GM23338 (cell line): ENCODE results near the gene ADAMTS13. TPM values are rescaled to one million over a fixed set of nuclear protein-coding genes. Genes with fewer than 3 reads are reported as not detected.

ENCODE experiments used
- ATAC-seq: fragments of 200-7000 bp; cut with Tn5 transposase; 3 replicates; pipeline ENCODE4 v1.9.1; 2020
- DNase-seq: peaks from one replicate; pipeline ENCODE4 v3.0.0-alpha.2; 2015; ENCODE audit warnings: low spot score
- H2AFZ ChIP-seq: fragments of 200-600 bp; sonication (generic); 2 replicates; pipeline ENCODE4 v1.8.0; 2016; ENCODE audit warnings: antibody characterized with exemption, mild to moderate bottlenecking, moderate library complexity
- H3F3A ChIP-seq: fragments of 200-600 bp; sonication (generic); replicated peaks from 2 replicates; pipeline ENCODE4 v1.8.0; 2017; ENCODE audit warnings: antibody characterized with exemption, mixed run types, low read depth
- H3K27ac ChIP-seq: fragments of 200-600 bp; sonication (generic); 2 replicates; pipeline ENCODE4 v1.6.1; 2016; ENCODE audit warnings: low read depth
- H3K27me3 ChIP-seq: fragments of 200-600 bp; sonication (generic); 2 replicates; pipeline ENCODE4 v1.8.0; 2016; ENCODE audit warnings: mild to moderate bottlenecking, mixed run types, moderate library complexity; ENCODE audit not compliant: insufficient read depth
- H3K36me3 ChIP-seq: fragments of 200-600 bp; sonication (generic); 2 replicates; pipeline ENCODE4 v1.8.0; 2016; ENCODE audit warnings: mild to moderate bottlenecking; ENCODE audit not compliant: insufficient read depth
- H3K4me1 ChIP-seq: fragments of 200-600 bp; sonication (generic); 2 replicates; pipeline ENCODE4 v1.8.0; 2016; ENCODE audit warnings: mild to moderate bottlenecking, moderate library complexity; ENCODE audit not compliant: insufficient read depth
- H3K4me2 ChIP-seq: fragments of 200-600 bp; sonication (generic); 2 replicates; pipeline ENCODE4 v1.7.1; 2017; ENCODE audit warnings: mixed run types
- H3K4me3 ChIP-seq: fragments of 200-600 bp; sonication (generic); 2 replicates; pipeline ENCODE4 v1.6.1; 2016; ENCODE audit warnings: mixed run types
- H3K79me2 ChIP-seq: fragments of 200-600 bp; sonication (generic); replicated peaks from 2 replicates; pipeline ENCODE4 v1.8.0; 2017; ENCODE audit warnings: mild to moderate bottlenecking; ENCODE audit not compliant: insufficient read depth
- H3K9me2 ChIP-seq: fragments of 200-600 bp; sonication (generic); 2 replicates; pipeline ENCODE4 v1.8.0; 2017; ENCODE audit not compliant: insufficient read depth
- H4K20me1 ChIP-seq: fragments of 200-600 bp; sonication (generic); replicated peaks from 2 replicates; pipeline ENCODE4 v1.8.0; 2017; ENCODE audit warnings: mild to moderate bottlenecking; ENCODE audit not compliant: insufficient read depth
- H3K27ac Mint-ChIP-seq: 2 replicates; pipeline ENCODE4 v1.8.0; 2020; ENCODE audit warnings: inconsistent platforms, mild to moderate bottlenecking, moderate library complexity, mixed read lengths
- H3K27me3 Mint-ChIP-seq: 3 replicates; pipeline ENCODE4 v1.8.0; 2022; ENCODE audit warnings: low read depth, mild to moderate bottlenecking, moderate library complexity, mixed read lengths, inconsistent platforms; ENCODE audit not compliant: insufficient read depth, poor library complexity
- H3K36me3 Mint-ChIP-seq: 3 replicates; pipeline ENCODE4 v1.8.0; 2021; ENCODE audit warnings: low read depth, mild to moderate bottlenecking, inconsistent platforms, moderate library complexity, mixed read lengths
- H3K4me1 Mint-ChIP-seq: 3 replicates; pipeline ENCODE4 v1.8.0; 2020; ENCODE audit warnings: mild to moderate bottlenecking, inconsistent platforms, mixed read lengths
- H3K4me3 Mint-ChIP-seq: 3 replicates; pipeline ENCODE4 v1.8.0; 2021; ENCODE audit warnings: moderate library complexity, mild to moderate bottlenecking, inconsistent platforms, mixed read lengths
- H3K9me3 Mint-ChIP-seq: 3 replicates; pipeline ENCODE4 v1.8.0; 2020; ENCODE audit warnings: moderate library complexity, mild to moderate bottlenecking, inconsistent platforms, mixed read lengths
- CREB1 ChIP-seq: fragments of 250-450 bp; sonication (Bioruptor Pico); IDR thresholded peaks from 2 replicates; pipeline ENCODE4 v1.5.0; 2020; ENCODE audit warnings: low read depth, mild to moderate bottlenecking, moderate library complexity
- CTCF ChIP-seq, 2 experiments: fragments of 200-600 bp in 1 of 2; sonication (generic) in 1 of 2; conservative IDR thresholded peaks; 2 replicates each; pipeline versions ENCODE4 v1.5.1 to v1.6.1; 2016 to 2017; ENCODE audit warnings: antibody characterized with exemption in 2 of 2, low read depth in 2 of 2, mild to moderate bottlenecking in 2 of 2, moderate library complexity in 1 of 2
- EZH2 ChIP-seq: fragments of 200-600 bp; sonication (generic); IDR thresholded peaks from one replicate; pipeline ENCODE4 v1.8.0; 2017; ENCODE audit warnings: antibody characterized with exemption, mild to moderate bottlenecking, low read depth; ENCODE audit not compliant: unreplicated experiment
- EZH2phosphoT487 ChIP-seq: fragments of 200-600 bp; sonication (generic); IDR thresholded peaks from one replicate; pipeline ENCODE4 v1.8.1; 2018; ENCODE audit warnings: antibody characterized with exemption; ENCODE audit not compliant: unreplicated experiment
- JUNB ChIP-seq: IDR thresholded peaks from one replicate; pipeline ENCODE4 v1.6.1; 2016; ENCODE audit warnings: antibody characterized with exemption; ENCODE audit not compliant: unreplicated experiment
- NANOG ChIP-seq: IDR thresholded peaks from 2 replicates; pipeline ENCODE4 v1.6.1; 2016; ENCODE audit warnings: antibody characterized with exemption, borderline replicate concordance
- POLR2AphosphoS5 ChIP-seq: IDR thresholded peaks from 2 replicates; pipeline ENCODE4 v1.6.1; 2016; ENCODE audit warnings: antibody characterized with exemption, low read depth
- STAT1 ChIP-seq: IDR thresholded peaks from one replicate; pipeline ENCODE4 v1.6.1; 2016; ENCODE audit warnings: antibody characterized with exemption; ENCODE audit not compliant: unreplicated experiment
- ZNF114 ChIP-seq: fragments of 250-450 bp; sonication (Bioruptor Pico); IDR thresholded peaks from 2 replicates; pipeline ENCODE4 v1.5.0; 2020; ENCODE audit warnings: mild to moderate bottlenecking, moderate library complexity
- ZNF331 ChIP-seq: fragments of 250-450 bp; sonication (Bioruptor Pico); IDR thresholded peaks from 2 replicates; pipeline ENCODE4 v1.5.0; 2020; ENCODE audit warnings: low read depth, mild to moderate bottlenecking, moderate library complexity
- polyA plus RNA-seq: library from polyadenylated mRNA; unstranded; fragments of >200 nt; fragmentation: Nextera tagmentation; extraction: Ambion mirVana; gene quantifications from 2 replicates; pipeline ENCODE4 v1.2.1, GENCODE V29; 2016
- total RNA-seq: library from RNA; depleted of rRNA; stranded (reverse); fragments of >200 nt; shearing (Covaris generic); gene quantifications from 2 replicates; pipeline ENCODE4 v1.2.3, GENCODE V29; 2014
- TF ChIP-seq, protein P1 (sequence below): IDR thresholded peaks from 2 replicates; pipeline ENCODE4 v1.6.1; 2016; ENCODE audit warnings: antibody characterized with exemption
- TF ChIP-seq, protein P2 (sequence below): IDR thresholded peaks from one replicate; pipeline ENCODE4 v1.6.1; 2018; ENCODE audit warnings: antibody characterized with exemption; ENCODE audit not compliant: unreplicated experiment
- TF ChIP-seq, protein P3 (sequence below): fragments of 250-450 bp; sonication (Bioruptor Pico); IDR thresholded peaks from 2 replicates; pipeline ENCODE4 v1.5.0; 2020; ENCODE audit warnings: mild to moderate bottlenecking, moderate library complexity

Gene ADAMTS13
- total and polyA plus RNA-seq, 2 experiments from 2014 or later, result 6.0 TPM

DNA sequence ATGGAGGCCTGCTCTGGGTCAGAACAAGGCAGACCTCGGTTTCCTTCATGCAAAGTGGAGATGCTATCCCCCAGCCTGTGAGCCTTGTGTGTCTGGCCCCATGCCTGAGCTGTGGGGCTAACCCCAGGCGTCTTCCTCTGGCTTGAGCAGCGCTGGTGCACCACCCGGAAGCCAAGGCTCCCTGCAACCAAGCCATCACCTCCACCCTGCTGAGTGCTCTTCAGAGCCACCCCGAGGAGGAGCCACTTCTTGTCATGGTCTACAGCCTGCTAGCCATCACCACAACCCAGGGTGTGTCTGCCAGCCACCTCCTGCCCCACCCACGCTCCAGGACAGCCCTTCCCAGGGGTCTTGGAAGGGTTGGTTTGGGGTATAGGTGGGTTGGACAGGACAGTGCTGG is 20.6 kb upstream of the ADAMTS13 start:
- no peak overlapping the region for H3K27ac ChIP-seq
- no peak overlapping the region for H3K4me2 ChIP-seq
- no peaks in the 10 kb centered on the region for H3K4me1 ChIP-seq
- no peak for DNase-seq
- no peaks in the 10 kb centered on the region for H3K9me2 ChIP-seq
- ATAC-seq, result no peak
- no peaks in the 10 kb centered on the region for H3K27me3 ChIP-seq
- H3K27me3 Mint-ChIP-seq, result peaks cover 21% of the 10 kb centered on the region
- H2AFZ ChIP-seq, result no peak overlapping the region
- TF ChIP-seq EZH2phosphoT487, result no peak
- TF ChIP-seq, protein P1, sequence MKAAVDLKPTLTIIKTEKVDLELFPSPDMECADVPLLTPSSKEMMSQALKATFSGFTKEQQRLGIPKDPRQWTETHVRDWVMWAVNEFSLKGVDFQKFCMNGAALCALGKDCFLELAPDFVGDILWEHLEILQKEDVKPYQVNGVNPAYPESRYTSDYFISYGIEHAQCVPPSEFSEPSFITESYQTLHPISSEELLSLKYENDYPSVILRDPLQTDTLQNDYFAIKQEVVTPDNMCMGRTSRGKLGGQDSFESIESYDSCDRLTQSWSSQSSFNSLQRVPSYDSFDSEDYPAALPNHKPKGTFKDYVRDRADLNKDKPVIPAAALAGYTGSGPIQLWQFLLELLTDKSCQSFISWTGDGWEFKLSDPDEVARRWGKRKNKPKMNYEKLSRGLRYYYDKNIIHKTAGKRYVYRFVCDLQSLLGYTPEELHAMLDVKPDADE, result no peak
- no peak for TF ChIP-seq JUNB
- TF ChIP-seq STAT1, result no peak
- TF ChIP-seq POLR2AphosphoS5, result no peak
- TF ChIP-seq, protein P2, sequence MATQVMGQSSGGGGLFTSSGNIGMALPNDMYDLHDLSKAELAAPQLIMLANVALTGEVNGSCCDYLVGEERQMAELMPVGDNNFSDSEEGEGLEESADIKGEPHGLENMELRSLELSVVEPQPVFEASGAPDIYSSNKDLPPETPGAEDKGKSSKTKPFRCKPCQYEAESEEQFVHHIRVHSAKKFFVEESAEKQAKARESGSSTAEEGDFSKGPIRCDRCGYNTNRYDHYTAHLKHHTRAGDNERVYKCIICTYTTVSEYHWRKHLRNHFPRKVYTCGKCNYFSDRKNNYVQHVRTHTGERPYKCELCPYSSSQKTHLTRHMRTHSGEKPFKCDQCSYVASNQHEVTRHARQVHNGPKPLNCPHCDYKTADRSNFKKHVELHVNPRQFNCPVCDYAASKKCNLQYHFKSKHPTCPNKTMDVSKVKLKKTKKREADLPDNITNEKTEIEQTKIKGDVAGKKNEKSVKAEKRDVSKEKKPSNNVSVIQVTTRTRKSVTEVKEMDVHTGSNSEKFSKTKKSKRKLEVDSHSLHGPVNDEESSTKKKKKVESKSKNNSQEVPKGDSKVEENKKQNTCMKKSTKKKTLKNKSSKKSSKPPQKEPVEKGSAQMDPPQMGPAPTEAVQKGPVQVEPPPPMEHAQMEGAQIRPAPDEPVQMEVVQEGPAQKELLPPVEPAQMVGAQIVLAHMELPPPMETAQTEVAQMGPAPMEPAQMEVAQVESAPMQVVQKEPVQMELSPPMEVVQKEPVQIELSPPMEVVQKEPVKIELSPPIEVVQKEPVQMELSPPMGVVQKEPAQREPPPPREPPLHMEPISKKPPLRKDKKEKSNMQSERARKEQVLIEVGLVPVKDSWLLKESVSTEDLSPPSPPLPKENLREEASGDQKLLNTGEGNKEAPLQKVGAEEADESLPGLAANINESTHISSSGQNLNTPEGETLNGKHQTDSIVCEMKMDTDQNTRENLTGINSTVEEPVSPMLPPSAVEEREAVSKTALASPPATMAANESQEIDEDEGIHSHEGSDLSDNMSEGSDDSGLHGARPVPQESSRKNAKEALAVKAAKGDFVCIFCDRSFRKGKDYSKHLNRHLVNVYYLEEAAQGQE, result no peak
- no peak for TF ChIP-seq EZH2
- TF ChIP-seq ZNF114 (CRISPR knock-in tag), result no peak
- TF ChIP-seq, protein P3, sequence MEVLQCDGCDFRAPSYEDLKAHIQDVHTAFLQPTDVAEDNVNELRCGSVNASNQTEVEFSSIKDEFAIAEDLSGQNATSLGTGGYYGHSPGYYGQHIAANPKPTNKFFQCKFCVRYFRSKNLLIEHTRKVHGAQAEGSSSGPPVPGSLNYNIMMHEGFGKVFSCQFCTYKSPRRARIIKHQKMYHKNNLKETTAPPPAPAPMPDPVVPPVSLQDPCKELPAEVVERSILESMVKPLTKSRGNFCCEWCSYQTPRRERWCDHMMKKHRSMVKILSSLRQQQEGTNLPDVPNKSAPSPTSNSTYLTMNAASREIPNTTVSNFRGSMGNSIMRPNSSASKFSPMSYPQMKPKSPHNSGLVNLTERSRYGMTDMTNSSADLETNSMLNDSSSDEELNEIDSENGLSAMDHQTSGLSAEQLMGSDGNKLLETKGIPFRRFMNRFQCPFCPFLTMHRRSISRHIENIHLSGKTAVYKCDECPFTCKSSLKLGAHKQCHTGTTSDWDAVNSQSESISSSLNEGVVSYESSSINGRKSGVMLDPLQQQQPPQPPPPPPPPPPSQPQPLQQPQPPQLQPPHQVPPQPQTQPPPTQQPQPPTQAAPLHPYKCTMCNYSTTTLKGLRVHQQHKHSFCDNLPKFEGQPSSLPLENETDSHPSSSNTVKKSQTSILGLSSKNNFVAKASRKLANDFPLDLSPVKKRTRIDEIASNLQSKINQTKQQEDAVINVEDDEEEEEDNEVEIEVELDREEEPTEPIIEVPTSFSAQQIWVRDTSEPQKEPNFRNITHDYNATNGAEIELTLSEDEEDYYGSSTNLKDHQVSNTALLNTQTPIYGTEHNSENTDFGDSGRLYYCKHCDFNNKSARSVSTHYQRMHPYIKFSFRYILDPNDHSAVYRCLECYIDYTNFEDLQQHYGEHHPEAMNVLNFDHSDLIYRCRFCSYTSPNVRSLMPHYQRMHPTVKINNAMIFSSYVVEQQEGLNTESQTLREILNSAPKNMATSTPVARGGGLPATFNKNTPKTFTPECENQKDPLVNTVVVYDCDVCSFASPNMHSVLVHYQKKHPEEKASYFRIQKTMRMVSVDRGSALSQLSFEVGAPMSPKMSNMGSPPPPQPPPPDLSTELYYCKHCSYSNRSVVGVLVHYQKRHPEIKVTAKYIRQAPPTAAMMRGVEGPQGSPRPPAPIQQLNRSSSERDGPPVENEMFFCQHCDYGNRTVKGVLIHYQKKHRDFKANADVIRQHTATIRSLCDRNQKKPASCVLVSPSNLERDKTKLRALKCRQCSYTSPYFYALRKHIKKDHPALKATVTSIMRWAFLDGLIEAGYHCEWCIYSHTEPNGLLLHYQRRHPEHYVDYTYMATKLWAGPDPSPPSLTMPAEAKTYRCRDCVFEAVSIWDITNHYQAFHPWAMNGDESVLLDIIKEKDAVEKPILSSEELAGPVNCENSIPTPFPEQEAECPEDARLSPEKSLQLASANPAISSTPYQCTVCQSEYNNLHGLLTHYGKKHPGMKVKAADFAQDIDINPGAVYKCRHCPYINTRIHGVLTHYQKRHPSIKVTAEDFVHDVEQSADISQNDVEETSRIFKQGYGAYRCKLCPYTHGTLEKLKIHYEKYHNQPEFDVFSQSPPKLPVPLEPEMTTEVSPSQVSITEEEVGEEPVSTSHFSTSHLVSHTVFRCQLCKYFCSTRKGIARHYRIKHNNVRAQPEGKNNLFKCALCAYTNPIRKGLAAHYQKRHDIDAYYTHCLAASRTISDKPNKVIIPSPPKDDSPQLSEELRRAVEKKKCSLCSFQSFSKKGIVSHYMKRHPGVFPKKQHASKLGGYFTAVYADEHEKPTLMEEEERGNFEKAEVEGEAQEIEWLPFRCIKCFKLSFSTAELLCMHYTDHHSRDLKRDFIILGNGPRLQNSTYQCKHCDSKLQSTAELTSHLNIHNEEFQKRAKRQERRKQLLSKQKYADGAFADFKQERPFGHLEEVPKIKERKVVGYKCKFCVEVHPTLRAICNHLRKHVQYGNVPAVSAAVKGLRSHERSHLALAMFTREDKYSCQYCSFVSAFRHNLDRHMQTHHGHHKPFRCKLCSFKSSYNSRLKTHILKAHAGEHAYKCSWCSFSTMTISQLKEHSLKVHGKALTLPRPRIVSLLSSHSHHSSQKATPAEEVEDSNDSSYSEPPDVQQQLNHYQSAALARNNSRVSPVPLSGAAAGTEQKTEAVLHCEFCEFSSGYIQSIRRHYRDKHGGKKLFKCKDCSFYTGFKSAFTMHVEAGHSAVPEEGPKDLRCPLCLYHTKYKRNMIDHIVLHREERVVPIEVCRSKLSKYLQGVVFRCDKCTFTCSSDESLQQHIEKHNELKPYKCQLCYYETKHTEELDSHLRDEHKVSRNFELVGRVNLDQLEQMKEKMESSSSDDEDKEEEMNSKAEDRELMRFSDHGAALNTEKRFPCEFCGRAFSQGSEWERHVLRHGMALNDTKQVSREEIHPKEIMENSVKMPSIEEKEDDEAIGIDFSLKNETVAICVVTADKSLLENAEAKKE (CRISPR knock-in tag), result no peak
- TF ChIP-seq CTCF (conservative IDR thresholded peaks at IDR 0.05; ENCODE audit: low read depth in 2 of 2), result no peak
- TF ChIP-seq NANOG, result no peak
- TF ChIP-seq ZNF331 (CRISPR knock-in tag), result no peak
- TF ChIP-seq CREB1 (CRISPR knock-in tag), result no peak
- H3K79me2 ChIP-seq, result no peaks in the 10 kb centered on the region
- no peak overlapping the region for H3K4me3 Mint-ChIP-seq
- H3K4me1 Mint-ChIP-seq, result no peaks in the 10 kb centered on the region; the same call in 2 of the 3 replicates
- 0 out of 2 replicates have a peak, but pooled peaks cover 3% of the 10 kb centered on the region for H3F3A ChIP-seq
- H3K36me3 Mint-ChIP-seq, result peaks cover 19% of the 10 kb centered on the region
- no peak overlapping the region for H3K27ac Mint-ChIP-seq
- no peaks in the 10 kb centered on the region for H3K9me3 Mint-ChIP-seq
- H3K36me3 ChIP-seq, result no peaks in the 10 kb centered on the region
- no peaks in the 10 kb centered on the region; the same call in 1 of the 2 replicates for H4K20me1 ChIP-seq
- no peak overlapping the region for H3K4me3 ChIP-seq
